Measurements from ENCODE around the gene HNRNPA1.
A peak's percentile ranks its signal among the peaks of the same experiment; 100 is the strongest.

Gene HNRNPA1

DNA sequence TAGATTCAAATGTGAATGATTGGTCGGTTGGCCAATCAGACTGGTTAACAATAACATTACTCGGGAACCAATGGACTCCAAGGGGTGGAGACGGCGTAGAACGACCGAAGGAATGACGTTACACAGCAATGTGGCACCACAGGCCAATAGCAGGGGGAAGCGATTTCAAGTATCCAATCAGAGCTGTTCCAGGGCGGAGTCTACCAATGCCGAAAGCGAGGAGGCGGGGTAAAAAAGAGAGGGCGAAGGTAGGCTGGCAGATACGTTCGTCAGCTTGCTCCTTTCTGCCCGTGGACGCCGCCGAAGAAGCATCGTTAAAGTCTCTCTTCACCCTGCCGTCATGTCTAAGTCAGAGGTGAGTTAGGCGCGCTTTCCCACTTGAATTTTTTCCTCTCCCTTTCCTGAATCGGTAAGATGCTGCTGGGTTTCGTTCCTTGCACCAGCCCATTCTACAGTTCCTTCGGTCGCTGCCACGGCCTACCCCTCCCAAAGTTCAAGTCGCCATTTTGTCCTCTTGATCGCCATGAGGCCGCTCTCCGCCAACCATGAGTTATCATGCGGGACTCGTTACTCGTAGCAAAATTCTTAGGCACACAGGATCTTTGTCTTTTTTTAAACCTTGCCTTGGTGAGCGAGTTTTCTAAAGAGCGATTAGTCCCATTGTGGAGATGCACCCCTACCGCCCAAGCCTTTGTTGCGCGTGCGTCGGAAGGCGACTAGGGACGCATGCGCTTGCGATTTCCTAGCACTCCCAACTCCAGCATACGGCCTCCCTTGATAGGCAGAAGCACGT, at the start of gene HNRNPA1:
TSS of gene HNRNPA1 (plus strand) at position 259 of the 793 bp plus-strand sequence. CDS start at position 341, 82 bp downstream.
- peak within 1 kb of the TSS; percentile 95 for H3K27ac ChIP-seq
- peak; percentile 77; the same call in 1 of the 2 replicates for TF ChIP-seq ZFX (IDR thresholded peaks at IDR 0.05)
- TF ChIP-seq, protein P1, sequence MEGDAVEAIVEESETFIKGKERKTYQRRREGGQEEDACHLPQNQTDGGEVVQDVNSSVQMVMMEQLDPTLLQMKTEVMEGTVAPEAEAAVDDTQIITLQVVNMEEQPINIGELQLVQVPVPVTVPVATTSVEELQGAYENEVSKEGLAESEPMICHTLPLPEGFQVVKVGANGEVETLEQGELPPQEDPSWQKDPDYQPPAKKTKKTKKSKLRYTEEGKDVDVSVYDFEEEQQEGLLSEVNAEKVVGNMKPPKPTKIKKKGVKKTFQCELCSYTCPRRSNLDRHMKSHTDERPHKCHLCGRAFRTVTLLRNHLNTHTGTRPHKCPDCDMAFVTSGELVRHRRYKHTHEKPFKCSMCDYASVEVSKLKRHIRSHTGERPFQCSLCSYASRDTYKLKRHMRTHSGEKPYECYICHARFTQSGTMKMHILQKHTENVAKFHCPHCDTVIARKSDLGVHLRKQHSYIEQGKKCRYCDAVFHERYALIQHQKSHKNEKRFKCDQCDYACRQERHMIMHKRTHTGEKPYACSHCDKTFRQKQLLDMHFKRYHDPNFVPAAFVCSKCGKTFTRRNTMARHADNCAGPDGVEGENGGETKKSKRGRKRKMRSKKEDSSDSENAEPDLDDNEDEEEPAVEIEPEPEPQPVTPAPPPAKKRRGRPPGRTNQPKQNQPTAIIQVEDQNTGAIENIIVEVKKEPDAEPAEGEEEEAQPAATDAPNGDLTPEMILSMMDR (conservative IDR thresholded peaks at IDR 0.05) = no peak

DNA sequence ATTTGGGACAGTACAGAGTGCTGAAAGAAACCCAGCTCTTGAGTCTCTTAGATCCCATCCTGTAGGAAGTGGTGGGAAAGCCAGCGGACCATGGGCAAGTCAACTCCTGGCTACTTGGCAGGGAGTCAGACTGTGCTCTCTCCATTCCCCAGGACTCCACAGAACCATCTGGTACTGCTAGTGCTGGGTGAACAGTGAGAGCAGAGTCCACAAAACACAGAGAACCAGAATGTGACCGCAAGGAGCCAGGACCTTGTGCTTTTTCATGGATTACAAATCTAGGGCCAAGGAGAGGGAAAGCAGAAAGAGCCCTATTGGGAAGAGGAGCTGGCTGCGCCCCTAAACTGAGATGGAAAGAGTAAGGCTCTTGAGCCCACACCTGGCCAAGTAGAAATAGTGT, 49.3 kb upstream of the HNRNPA1 start:
- peak overlapping the region; percentile 39; the same call in 1 of the 2 replicates for H3K27ac ChIP-seq

DNA sequence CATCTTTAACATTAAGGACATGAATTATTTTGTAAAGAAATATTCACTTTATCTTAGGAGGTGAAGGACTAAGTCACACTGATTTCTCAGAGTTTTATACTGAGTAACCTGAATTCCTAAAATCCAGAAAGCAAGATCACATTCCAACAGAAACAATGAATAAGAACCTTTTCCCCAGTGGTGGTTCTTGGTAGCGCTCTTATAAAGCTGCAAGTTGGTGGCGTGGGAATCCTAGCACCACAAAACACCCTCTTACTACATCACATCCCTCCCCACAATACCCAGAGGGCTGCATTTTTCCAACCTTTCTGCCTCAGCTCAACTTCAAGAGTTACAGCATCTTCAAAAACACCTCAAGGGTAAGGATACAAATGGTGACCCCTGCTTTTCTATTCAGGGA, 47.7 kb upstream of the HNRNPA1 start:
- H3K27ac ChIP-seq = no peak overlapping the region
- TF ChIP-seq, protein P1 (conservative IDR thresholded peaks at IDR 0.05) = peak; percentile 12; the same call in 1 of the 2 replicates
- no peak for TF ChIP-seq ZFX (IDR thresholded peaks at IDR 0.05)

DNA sequence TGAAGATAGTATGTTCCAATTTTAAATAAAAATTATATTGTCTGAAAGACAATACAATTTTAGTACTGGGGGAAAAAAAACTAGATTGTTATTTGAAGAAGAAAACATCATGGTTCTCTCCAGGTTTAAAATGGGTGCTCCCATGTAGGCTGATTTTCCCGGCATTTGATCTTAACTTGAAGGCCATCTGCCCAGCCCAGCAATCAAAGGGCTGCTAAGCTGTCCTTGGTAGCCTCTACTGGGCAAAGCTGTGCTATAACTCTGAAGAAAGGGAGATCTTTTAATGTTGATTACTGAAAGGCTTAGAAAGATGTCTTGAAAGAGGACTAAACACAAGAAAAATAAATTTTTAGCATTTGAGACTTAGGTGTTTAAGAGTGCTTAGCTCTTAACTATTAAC, 42.0 kb upstream of the HNRNPA1 start:
- no peak overlapping the region for H3K27ac ChIP-seq
- TF ChIP-seq, protein P1 (conservative IDR thresholded peaks at IDR 0.05) = no peak
- no peak for TF ChIP-seq ZFX (IDR thresholded peaks at IDR 0.05)

DNA sequence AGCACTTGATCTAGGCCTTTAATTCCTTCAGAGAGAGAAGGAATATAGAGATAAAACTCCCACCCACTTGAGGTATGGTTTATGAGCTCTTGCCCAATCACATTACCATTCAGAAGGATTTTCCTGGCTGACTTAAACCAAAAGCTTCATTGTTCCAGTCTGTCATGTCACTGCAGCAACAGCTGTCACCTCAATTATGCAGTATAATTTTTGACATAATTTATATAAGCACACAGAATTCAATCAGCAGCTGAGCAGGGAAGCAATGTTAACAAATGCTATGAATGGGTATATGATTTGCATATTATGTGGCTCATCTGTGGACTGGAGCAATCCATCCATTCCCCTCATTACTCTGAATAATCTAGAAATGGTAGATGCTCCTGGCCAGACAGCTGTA, 40.9 kb upstream of the HNRNPA1 start:
- no peak for TF ChIP-seq ZFX (IDR thresholded peaks at IDR 0.05)
- TF ChIP-seq, protein P1 (conservative IDR thresholded peaks at IDR 0.05) = no peak
- no peak overlapping the region for H3K27ac ChIP-seq

DNA sequence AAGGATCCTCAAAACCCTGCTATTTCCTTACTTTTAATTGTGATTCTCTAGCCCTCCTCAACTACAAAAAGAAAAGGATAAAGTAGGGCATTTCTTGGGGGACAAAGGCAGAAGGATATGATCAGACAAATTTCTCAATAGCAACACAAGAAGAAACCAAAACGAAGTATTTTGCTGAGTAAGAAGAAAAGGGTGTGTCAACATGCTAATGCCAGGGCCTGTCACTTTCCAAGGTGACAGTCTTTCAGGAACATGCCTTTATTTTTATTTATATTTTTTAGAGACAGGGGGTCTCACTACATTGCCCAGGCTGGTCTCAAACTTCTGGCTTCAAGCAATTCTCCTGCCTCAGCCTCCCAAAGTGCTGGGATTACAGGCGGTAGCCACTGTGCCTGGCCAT, 40.4 kb upstream of the HNRNPA1 start:
- TF ChIP-seq ZFX (IDR thresholded peaks at IDR 0.05) = no peak
- TF ChIP-seq, protein P1 (conservative IDR thresholded peaks at IDR 0.05) = no peak
- no peak overlapping the region for H3K27ac ChIP-seq

DNA sequence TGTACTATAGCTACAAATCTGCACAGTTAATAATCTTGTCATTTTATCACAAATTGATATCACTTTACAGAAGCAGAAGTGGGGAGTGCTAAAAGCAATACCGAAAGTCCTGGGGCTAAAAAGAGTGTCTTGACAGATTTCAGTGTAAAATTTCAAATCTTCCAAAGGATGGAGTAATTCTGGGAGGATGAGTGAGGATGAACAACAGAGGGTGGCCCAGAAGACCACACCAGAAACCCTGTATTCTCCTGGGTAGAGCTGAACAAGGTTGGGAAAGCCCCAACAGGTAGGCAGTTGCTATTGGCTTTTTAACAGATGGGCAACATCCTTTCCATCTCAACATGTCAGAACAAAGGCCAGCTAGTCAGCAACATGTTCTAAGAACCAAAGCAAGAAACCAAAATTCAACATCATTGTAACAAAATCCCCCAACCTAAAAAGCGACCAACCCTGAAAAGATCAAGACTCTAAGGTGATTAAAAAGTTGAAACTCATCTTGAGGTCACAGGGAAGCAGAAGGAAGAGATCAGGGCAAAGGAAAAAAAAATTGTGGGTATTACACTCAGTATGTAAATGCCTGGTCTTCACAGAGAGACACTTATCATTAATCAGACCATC, 39.4 kb upstream of the HNRNPA1 start:
- no peak for TF ChIP-seq ZFX (IDR thresholded peaks at IDR 0.05)
- TF ChIP-seq, protein P1 (conservative IDR thresholded peaks at IDR 0.05) = no peak
- no peak overlapping the region for H3K27ac ChIP-seq
